ENCODE data around the gene METTL24.

DNA sequence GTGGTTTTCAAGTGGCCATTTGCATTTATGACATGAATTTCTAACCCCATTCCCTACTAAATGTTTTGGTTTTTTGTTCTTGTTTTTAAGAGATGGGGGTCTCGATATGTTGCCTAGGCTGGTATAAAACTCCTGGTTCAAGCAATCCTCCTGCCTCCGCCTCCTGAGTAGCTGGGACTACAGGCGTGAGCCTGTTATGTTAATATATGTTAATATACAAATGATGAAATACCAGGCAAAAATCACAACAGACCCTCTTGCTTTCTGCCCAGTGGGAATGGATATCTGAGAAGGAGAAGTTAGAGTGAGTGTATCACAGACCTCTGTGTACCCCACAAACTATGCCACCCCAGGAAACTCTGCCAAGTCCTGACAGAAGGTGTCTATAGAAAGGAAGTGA, 111.8 kb downstream of the METTL24 start:
- TF ChIP-seq SALL1 (CRISPR knock-in tag; IDR thresholded peaks at IDR 0.05) (no peak), HDAC1 (CRISPR knock-in tag; IDR thresholded peaks at IDR 0.05) (no peak)
- TF ChIP-seq, protein P1, sequence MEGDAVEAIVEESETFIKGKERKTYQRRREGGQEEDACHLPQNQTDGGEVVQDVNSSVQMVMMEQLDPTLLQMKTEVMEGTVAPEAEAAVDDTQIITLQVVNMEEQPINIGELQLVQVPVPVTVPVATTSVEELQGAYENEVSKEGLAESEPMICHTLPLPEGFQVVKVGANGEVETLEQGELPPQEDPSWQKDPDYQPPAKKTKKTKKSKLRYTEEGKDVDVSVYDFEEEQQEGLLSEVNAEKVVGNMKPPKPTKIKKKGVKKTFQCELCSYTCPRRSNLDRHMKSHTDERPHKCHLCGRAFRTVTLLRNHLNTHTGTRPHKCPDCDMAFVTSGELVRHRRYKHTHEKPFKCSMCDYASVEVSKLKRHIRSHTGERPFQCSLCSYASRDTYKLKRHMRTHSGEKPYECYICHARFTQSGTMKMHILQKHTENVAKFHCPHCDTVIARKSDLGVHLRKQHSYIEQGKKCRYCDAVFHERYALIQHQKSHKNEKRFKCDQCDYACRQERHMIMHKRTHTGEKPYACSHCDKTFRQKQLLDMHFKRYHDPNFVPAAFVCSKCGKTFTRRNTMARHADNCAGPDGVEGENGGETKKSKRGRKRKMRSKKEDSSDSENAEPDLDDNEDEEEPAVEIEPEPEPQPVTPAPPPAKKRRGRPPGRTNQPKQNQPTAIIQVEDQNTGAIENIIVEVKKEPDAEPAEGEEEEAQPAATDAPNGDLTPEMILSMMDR (CRISPR knock-in tag; IDR thresholded peaks at IDR 0.05) = no peak
- TF ChIP-seq, protein P2, sequence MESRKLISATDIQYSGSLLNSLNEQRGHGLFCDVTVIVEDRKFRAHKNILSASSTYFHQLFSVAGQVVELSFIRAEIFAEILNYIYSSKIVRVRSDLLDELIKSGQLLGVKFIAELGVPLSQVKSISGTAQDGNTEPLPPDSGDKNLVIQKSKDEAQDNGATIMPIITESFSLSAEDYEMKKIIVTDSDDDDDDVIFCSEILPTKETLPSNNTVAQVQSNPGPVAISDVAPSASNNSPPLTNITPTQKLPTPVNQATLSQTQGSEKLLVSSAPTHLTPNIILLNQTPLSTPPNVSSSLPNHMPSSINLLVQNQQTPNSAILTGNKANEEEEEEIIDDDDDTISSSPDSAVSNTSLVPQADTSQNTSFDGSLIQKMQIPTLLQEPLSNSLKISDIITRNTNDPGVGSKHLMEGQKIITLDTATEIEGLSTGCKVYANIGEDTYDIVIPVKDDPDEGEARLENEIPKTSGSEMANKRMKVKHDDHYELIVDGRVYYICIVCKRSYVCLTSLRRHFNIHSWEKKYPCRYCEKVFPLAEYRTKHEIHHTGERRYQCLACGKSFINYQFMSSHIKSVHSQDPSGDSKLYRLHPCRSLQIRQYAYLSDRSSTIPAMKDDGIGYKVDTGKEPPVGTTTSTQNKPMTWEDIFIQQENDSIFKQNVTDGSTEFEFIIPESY (CRISPR knock-in tag; IDR thresholded peaks at IDR 0.05) = no peak

Data from HepG2 (cell line).